Erythroblast (primary cell): ENCODE results near the gene PDLIM4.

Experiments
- DNase-seq, 2 experiments: peaks; one replicate each; lab custom pipeline; 2025; lab: John Stamatoyannopoulos, UW
- GATA1 ChIP-seq: IDR thresholded peaks from 2 replicates; pipeline ENCODE4 v1.6.1; 2011; ENCODE audit warnings: low read depth, mild to moderate bottlenecking, control low read depth, low read length, moderate library complexity
- POLR2A ChIP-seq: IDR thresholded peaks from 2 replicates; pipeline ENCODE4 v1.6.1; 2011; ENCODE audit warnings: mild to moderate bottlenecking, low read length

Gene PDLIM4

DNA sequence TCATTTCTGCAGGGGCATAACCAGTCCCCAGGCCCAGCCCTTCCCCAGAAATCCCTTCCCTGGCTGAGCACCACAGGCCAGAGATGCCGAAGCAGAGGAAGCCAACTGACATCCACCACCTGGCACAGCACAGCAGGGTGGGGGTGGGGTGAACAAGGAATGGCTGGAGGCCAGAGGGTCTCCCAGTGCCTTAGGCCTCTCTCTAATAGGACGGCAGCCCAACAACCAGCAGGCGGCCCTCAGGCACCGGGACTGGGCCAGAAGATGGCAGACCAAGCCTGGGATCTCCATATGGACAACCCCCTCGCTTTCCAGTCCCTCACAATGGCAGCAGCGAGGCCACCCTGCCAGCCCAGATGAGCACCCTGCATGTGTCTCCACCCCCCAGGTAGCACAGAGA, 13.2 kb downstream of the PDLIM4 start:
- no peak for DNase-seq
- TF ChIP-seq POLR2A = no peak
- no peak for TF ChIP-seq GATA1

GRCh38 chr5:132271251-132272246, 14.1 kb downstream of the PDLIM4 start:
- TF ChIP-seq POLR2A = no peak
- DNase-seq = peak in 1 of 2 experiments; percentile 21

GRCh38 chr5:132272311-132273210, 15.1 kb downstream of the PDLIM4 start:
- DNase-seq = peak; percentile 72 to 83
- TF ChIP-seq POLR2A (no peak), GATA1 (no peak)

- no peak for TF ChIP-seq GATA1
- no peak for TF ChIP-seq POLR2A
- DNase-seq = no peak
Observed at GRCh38 chr5:132273631-132274030, 16.1 kb downstream of the PDLIM4 start.

- no peak for DNase-seq
- TF ChIP-seq GATA1 (no peak), POLR2A (no peak)
Observed at GRCh38 chr5:132274050-132274792, 16.7 kb downstream of the PDLIM4 start.

GRCh38 chr5:132275367-132276220, 18.1 kb downstream of the PDLIM4 start:
- no peak for DNase-seq
- TF ChIP-seq GATA1 = no peak

DNA sequence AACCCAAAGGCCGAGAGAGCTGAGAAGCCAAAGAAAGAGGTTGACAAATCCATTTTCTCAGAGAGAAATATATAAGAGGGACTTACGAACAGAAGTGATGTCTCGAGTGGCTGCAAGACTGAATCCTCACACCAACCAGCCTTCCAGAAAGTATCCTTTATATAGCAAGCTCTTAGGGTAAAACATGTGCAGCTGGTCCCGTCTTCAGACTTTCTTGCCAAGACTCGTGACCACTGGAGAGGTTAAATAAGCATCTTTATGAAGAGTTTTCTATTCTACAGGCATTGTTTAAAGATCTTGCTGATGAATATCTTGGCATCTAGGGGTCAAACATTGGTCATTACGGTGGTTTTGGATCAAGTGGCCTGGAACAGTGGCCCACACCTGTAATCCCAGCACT, 19.8 kb downstream of the PDLIM4 start:
- no peak for DNase-seq
- TF ChIP-seq POLR2A (no peak), GATA1 (no peak)

DNA sequence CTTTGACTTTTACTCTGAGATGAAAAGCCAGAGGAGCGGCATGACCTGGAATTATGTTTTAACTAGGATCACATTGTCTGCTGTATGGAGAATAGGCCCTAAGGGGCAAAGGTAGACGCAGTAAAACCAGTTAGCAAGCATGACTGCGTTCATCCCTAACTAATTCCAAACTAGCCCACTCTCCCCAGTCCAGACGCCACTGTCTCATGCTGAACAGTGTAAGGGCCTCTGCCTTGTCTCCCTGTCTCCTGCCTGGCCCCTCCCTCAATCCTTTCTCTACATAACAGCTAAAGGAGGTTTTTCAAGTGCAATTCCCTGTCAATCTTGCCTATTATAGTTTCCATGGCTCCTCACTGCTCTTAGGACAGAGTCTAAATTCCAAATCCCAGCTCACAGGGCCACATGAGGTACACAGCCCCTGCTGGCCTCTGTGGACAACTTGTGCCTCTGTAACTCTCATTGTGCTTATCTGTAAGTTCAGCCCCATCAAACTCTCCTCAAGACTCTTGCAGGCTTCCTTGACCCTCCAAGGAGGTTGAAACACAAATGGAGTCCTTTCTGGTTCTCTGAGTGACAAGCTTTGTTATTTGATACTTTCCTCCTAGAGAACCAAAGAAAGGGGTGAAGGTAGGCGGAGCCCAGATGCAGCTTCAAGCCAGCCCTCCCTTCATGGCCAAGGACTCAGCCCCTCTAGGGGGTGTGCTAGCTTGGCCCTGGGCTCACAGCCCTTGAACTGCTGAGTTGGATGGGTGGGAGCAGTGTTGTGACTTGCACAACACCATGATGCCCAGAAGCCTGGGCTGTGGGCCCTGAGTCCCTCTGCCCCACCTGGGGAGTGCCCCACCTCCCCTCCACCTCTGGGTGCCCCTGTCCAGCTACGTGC, 20.7 kb downstream of the PDLIM4 start:
- no peak for TF ChIP-seq GATA1
- no peak for TF ChIP-seq POLR2A
- DNase-seq = peak; percentile 35

GRCh38 chr5:132279801-132280200, 22.3 kb downstream of the PDLIM4 start:
- TF ChIP-seq GATA1 (no peak), POLR2A (no peak)

DNA sequence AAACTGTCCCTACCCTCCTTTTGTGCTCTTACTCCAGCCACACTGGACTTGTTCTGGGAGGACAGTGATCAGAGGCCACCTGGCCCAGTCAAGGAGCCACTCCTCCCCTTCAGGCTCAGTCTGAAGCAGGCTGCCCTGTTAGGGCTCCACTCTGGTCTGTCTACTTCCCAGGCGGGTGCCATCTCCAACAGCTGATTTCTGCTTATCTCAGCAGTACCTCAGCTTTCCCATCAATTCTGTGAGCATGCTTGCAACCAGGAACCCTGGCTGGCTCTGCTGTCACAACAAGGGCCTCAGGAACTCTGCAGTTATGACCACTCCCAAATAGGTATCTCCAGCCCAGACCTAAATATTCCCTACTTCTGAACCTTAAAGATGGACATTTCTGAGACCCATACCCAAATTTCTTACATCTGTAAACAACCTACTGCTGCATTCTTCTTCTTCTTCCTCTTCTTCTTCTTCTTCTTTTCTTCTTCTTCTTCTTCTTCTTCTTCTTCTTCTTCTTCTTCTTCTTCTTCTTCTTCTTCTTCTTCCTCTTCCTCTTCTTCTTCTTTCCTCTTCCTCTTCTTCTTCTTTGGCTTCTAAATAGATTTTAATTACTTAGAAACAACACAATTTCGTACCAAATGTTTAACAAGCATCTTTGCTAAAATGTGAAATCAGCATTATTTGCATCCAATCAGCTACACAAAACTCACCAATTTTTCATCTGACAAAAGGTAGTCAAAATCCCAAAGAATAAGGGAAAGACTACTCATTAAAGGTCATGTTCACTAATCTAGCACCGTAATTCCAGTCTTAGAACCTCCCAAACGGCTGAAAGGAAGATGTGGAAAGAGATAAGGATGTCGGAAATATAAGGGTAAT, 23.1 kb downstream of the PDLIM4 start:
- peak; percentile 11 to 17 for DNase-seq
- TF ChIP-seq POLR2A (no peak), GATA1 (no peak)

More at GRCh38 chr5:132279801-132280200, 22.3 kb downstream of the PDLIM4 start:
- no peak for DNase-seq
